GM12878 (cell line): ENCODE measurements around the gene HINT2. TPM values are rescaled to one million over a fixed set of nuclear protein-coding genes. Genes with fewer than 3 reads are reported as not detected.
A peak's percentile ranks its signal among the peaks of the same experiment; 100 is the strongest.

Experiments
- ATAC-seq: fragments of 200-7000 bp; cut with Tn5 transposase; 3 replicates; pipeline ENCODE4 v1.9.1; 2020; ENCODE audit warnings: mild to moderate bottlenecking, moderate library complexity
- BruUV-seq: library from RNA; stranded (reverse); fragments of 400-500 nt; replicated peaks from 2 replicates; lab custom pipeline; 2021; lab: Mats Ljungman, UMichigan
- CTCF ChIA-PET: fragments of 300-600 bp; sonication (Branson Sonifier 250); formaldehyde crosslinking; extraction: SDS; loops from one replicate; lab custom pipeline; 2021; ENCODE audit warnings: inconsistent platforms; lab: Yijun Ruan, JAX
- POLR2A ChIA-PET: fragments of 350-600 bp; formaldehyde crosslinking; extraction: SDS; loops from one replicate; lab custom pipeline; 2021; ENCODE audit warnings: inconsistent platforms; lab: Charles Lee
- RAD21 ChIA-PET: fragments of 300-600 bp; sonication (Branson Sonifier 250); formaldehyde crosslinking; loops from one replicate; lab custom pipeline; 2023; ENCODE audit warnings: antibody characterized with exemption; ENCODE audit not compliant: unreplicated experiment; lab: Charles Lee
- SMC1A ChIA-PET: fragments of 300-600 bp; sonication (Branson Sonifier 250); formaldehyde crosslinking; loops from one replicate; lab custom pipeline; 2023; ENCODE audit not compliant: unreplicated experiment, uncharacterized antibody; lab: Charles Lee
- DNase-seq: peaks from one replicate; pipeline ENCODE4 v3.0.0-alpha.2; 2011; ENCODE audit warnings: low read depth, low spot score
- FAIRE-seq: peaks from 3 replicates; lab custom pipeline; 2011; peaks lifted over from hg19 to GRCh38; lab: Jason Lieb, UNC
- H2AFZ ChIP-seq: 2 replicates; pipeline ENCODE4 v1.6.0; 2011; ENCODE audit warnings: low read depth, low read length, control low read depth; ENCODE audit not compliant: control insufficient read depth
- H3K27ac ChIP-seq: 2 replicates; pipeline ENCODE4 v1.5.1; 2011; ENCODE audit warnings: control low read depth; ENCODE audit not compliant: control insufficient read depth, insufficient read depth
- H3K27me3 ChIP-seq, 2 experiments: replicated peaks in 1 of 2; 2 replicates each; pipeline versions ENCODE4 v1.6.0 to v1.6.1; 2011; ENCODE audit warnings: low read length in 1 of 2; ENCODE audit not compliant: control insufficient read depth in 2 of 2, insufficient read depth in 2 of 2
- H3K36me3 ChIP-seq, 2 experiments: 2 replicates each; pipeline ENCODE4 v1.5.1; 2011; ENCODE audit warnings: low read length in 1 of 2; ENCODE audit not compliant: control insufficient read depth in 2 of 2, insufficient read depth in 2 of 2
- H3K4me1 ChIP-seq: 2 replicates; pipeline ENCODE4 v1.6.1; 2011; ENCODE audit warnings: mild to moderate bottlenecking, low read length, moderate library complexity, mixed read lengths; ENCODE audit not compliant: control insufficient read depth, insufficient read depth
- H3K4me2 ChIP-seq: 2 replicates; pipeline ENCODE4 v1.6.0; 2011; ENCODE audit warnings: control low read depth; ENCODE audit not compliant: control insufficient read depth, insufficient read depth
- H3K4me3 ChIP-seq: fragments of 200-600 bp; sonication (generic); 2 replicates; pipeline ENCODE4 v1.5.1; 2016
- H3K79me2 ChIP-seq: 2 replicates; pipeline ENCODE4 v1.6.0; 2011; ENCODE audit warnings: low read length; ENCODE audit not compliant: control insufficient read depth, insufficient read depth
- H3K9ac ChIP-seq: 2 replicates; pipeline ENCODE4 v1.8.0; 2011; ENCODE audit warnings: low read length, control low read depth, mixed read lengths; ENCODE audit not compliant: control insufficient read depth, insufficient read depth
- H3K9me3 ChIP-seq: replicated peaks from 3 replicates; pipeline ENCODE4 v1.5.1; 2011; ENCODE audit warnings: mild to moderate bottlenecking, low read length; ENCODE audit not compliant: control insufficient read depth, insufficient read depth
- H4K20me1 ChIP-seq: 2 replicates; pipeline ENCODE4 v1.6.0; 2011; ENCODE audit not compliant: control insufficient read depth, insufficient read depth
- ATF7 ChIP-seq: fragments of 450-650 bp; IDR thresholded peaks from 2 replicates; pipeline ENCODE4 v1.6.1; 2016; ENCODE audit warnings: low read depth, mild to moderate bottlenecking
- BHLHE40 ChIP-seq, 2 experiments: fragments of 450-650 bp in 1 of 2; IDR thresholded peaks; 2 replicates each; pipeline ENCODE4 v1.6.1; 2011 to 2017; ENCODE audit warnings: low read depth in 2 of 2, borderline replicate concordance in 1 of 2, improper control_type of control experiment in 1 of 2, low read length in 1 of 2, mild to moderate bottlenecking in 1 of 2
- CEBPZ ChIP-seq: fragments of 150-350 bp; IDR thresholded peaks from 2 replicates; pipeline ENCODE4 v1.6.1; 2016; ENCODE audit warnings: low read depth, low read length
- FOXM1 ChIP-seq: IDR thresholded peaks from 2 replicates; pipeline ENCODE4 v1.6.1; 2012; ENCODE audit warnings: low read depth, mild to moderate bottlenecking, inconsistent platforms, low read length, moderate library complexity
- HCFC1 ChIP-seq: fragments of 150-350 bp; IDR thresholded peaks from 2 replicates; pipeline ENCODE4 v1.6.1; 2014; ENCODE audit warnings: low read length
- KAT2A ChIP-seq: conservative IDR thresholded peaks from 2 replicates; pipeline ENCODE4 v1.6.1; 2011; ENCODE audit warnings: low read depth, low read length; ENCODE audit not compliant: control insufficient read depth
- MEF2B ChIP-seq: fragments of 450-650 bp; IDR thresholded peaks from 2 replicates; pipeline ENCODE4 v1.6.1; 2018; ENCODE audit warnings: mild to moderate bottlenecking, moderate library complexity; ENCODE audit not compliant: partially characterized antibody, poor library complexity, severe bottlenecking
- MTA3 ChIP-seq: IDR thresholded peaks from 2 replicates; pipeline ENCODE4 v1.6.1; 2012; ENCODE audit warnings: low read length, inconsistent platforms, borderline replicate concordance
- NBN ChIP-seq: fragments of 450-650 bp; IDR thresholded peaks from 2 replicates; pipeline ENCODE4 v1.6.1; 2016
- PAX8 ChIP-seq: fragments of 450-650 bp; IDR thresholded peaks from 2 replicates; pipeline ENCODE4 v1.6.1; 2017; ENCODE audit warnings: mild to moderate bottlenecking, moderate library complexity
- POU2F2 ChIP-seq: IDR thresholded peaks from 3 replicates; pipeline ENCODE4 v1.6.1; 2011; ENCODE audit warnings: low read depth, mild to moderate bottlenecking, low read length, borderline replicate concordance
- SRF ChIP-seq, 2 experiments: IDR thresholded peaks; 2 replicates each; pipeline ENCODE4 v1.6.1; 2011; ENCODE audit warnings: low read depth in 2 of 2, low read length in 2 of 2, mild to moderate bottlenecking in 1 of 2, moderate library complexity in 1 of 2
- SUPT20H ChIP-seq: IDR thresholded peaks from 2 replicates; pipeline ENCODE4 v1.6.1; 2011; ENCODE audit warnings: low read depth, mild to moderate bottlenecking, low read length, moderate library complexity, borderline replicate concordance; ENCODE audit not compliant: control insufficient read depth
- TBL1XR1 ChIP-seq: IDR thresholded peaks from 2 replicates; pipeline ENCODE4 v1.6.1; 2012; ENCODE audit warnings: low read depth, low read length, improper control_type of control experiment
- WRNIP1 ChIP-seq: IDR thresholded peaks from 2 replicates; pipeline ENCODE4 v1.6.1; 2011; ENCODE audit warnings: low read depth, low read length, improper control_type of control experiment, borderline replicate concordance
- WGBS: methylation state at CpG from one replicate; pipeline ENCODE4 v1.1.6; 2016; ENCODE audit warnings: low lambda C conversion rate; ENCODE audit not compliant: insufficient replicate concordance, insufficient coverage; ENCODE audit errors: missing lambda C conversion rate; 5-methylcytosine and 5-hydroxymethylcytosine counted together
- in situ Hi-C: fragments of 300-500 bp; cut with MboI; formaldehyde crosslinking; loops from 9 replicates; pipeline ENCODE4 v1.14.3; 2018; ENCODE audit warnings: mixed read lengths
- intact Hi-C: fragments of 100-400 bp; cut with micrococcal nuclease; formaldehyde crosslinking; loops from one replicate; pipeline ENCODE4 v1.14.2; 2022; ENCODE audit not compliant: unreplicated experiment
- polyA plus RNA-seq, 11 experiments: library from polyadenylated mRNA; depleted of rRNA in 4 of 11; unstranded in 6 of 11; stranded (reverse) in 5 of 11; fragments of >200 nt; fragmentation: Nextera tagmentation in 4 of 11; fragmentation: Illumina TruSeq in 1 of 11; extraction: Ambion mirVana in 4 of 11; extraction: Trizol in 1 of 11; gene quantifications; 1 replicate in 1 of 11; 2 replicates in 10 of 11; pipeline versions ENCODE4 v1.2.1 to v1.2.3, GENCODE V29; 2011 to 2016; ENCODE audit warnings: inconsistent platforms in 2 of 11, missing spikeins in 2 of 11, low read depth in 1 of 11
- total RNA-seq, 4 experiments: library from RNA; depleted of rRNA in 3 of 4; stranded (reverse); fragments of >200 nt in 3 of 4; fragmentation: Illumina TruSeq in 1 of 4; extraction: Trizol in 1 of 4; gene quantifications; 2 replicates each; pipeline versions ENCODE4 v1.2.1 to v1.2.3, GENCODE V29; 2013 to 2021

Gene HINT2
- total and polyA plus RNA-seq, 10 of the 15 experiments (the other 5 are each of a cell fraction or from before 2014, with no cell fraction given), result 12.1 to 144 (median 51.7) TPM

- POLR2A ChIA-PET, result interaction anchor here (1.1 to 2.5 kb wide), 9 partner anchors 11 to 164 kb away, joined by 3 to 12 read pairs (median 4); partner anchors contain the start of genes CREB3, GBA2, RGP1 and TLN1
- Histone ChIP-seq H3K4me2 (peak within 1 kb of the TSS; percentile 98), H3K4me3 (peak within 1 kb of the TSS; percentile 49; the same call in 1 of the 2 replicates), H3K9ac (peak within 1 kb of the TSS; percentile 71), H3K79me2 (peaks cover 3% of the 10 kb centered on the region), H3K27ac (peak within 1 kb of the TSS; percentile 79), H3K36me3 (peaks cover 5 to 13% of the 10 kb centered on the region in 2 experiments), H3K4me1 (peaks cover 33% of the 10 kb centered on the region), H3K9me3 (no peaks in the 10 kb centered on the region), H3K27me3 (no peaks in the 10 kb centered on the region; a peak in 1 of 4 replicates), H4K20me1 (no peaks in the 10 kb centered on the region), H2AFZ (peak within 1 kb of the TSS; percentile 99)
- in situ Hi-C loops (loop anchor here (10.0 kb wide), 1 partner anchor 707 kb away; the partner anchor contains the start of gene STOML2), intact Hi-C loops (loop anchor here (10.0 kb wide), 2 partner anchors 207 to 697 kb away; partner anchors contain the start of genes ATOSB and TESK1)
- CTCF ChIA-PET, result interaction anchor here (0.7 to 4.8 kb wide), 22 partner anchors 11 to 378 kb away, joined by 3 to 51 read pairs (median 4); partner anchors contain the start of genes CLTA, CREB3, FAM221B and TLN1
- no TSS peak for BruUV-seq
- FAIRE-seq (peak; percentile 83), ATAC-seq (peak; percentile 78), DNase-seq (peak; percentile 90)
- SMC1A ChIA-PET, result interaction anchor here (0.6 to 3.9 kb wide), 18 partner anchors 15 to 212 kb away, joined by 3 to 26 read pairs (median 4); partner anchors contain the start of genes CREB3, FAM221B, GBA2 and RGP1
- RAD21 ChIA-PET, result interaction anchor here (0.5 to 1.9 kb wide), 17 partner anchors 9 to 345 kb away, joined by 3 to 10 read pairs (median 4); partner anchors contain the start of genes CCDC107, CREB3, FAM221B and RMRP
- 1% methylated on average over 28 of the region's 28 CpGs for WGBS
- peak; percentile 90; the same call in 1 of the 2 replicates for TF ChIP-seq WRNIP1
- TF ChIP-seq HCFC1, result peak; percentile 97
- TF ChIP-seq KAT2A, result no peak
- peak; percentile 36 for TF ChIP-seq MEF2B
- peak; percentile 78; the same call in 2 of the 3 replicates for TF ChIP-seq POU2F2
- TF ChIP-seq TBL1XR1, result no peak
- TF ChIP-seq SUPT20H, result no peak
- 0 out of 2 replicates have a peak, but pooled peaks have one; percentile 53 for TF ChIP-seq PAX8
- 0 out of 2 replicates have a peak, but pooled peaks have one; percentile 34 for TF ChIP-seq ATF7
- no peak for TF ChIP-seq CEBPZ
- 0 out of 2 replicates have a peak, but pooled peaks have one; percentile 7 for TF ChIP-seq FOXM1
- TF ChIP-seq BHLHE40 (IDR thresholded peaks at IDR 0.05; ENCODE audit: borderline replicate concordance in 1 of 2, low read depth in 2 of 2, low read length in 1 of 2), result peak; percentile 23 to 56; a peak in 1 of 4 replicates
- TF ChIP-seq SRF (IDR thresholded peaks at IDR 0.05; ENCODE audit: low read depth in 2 of 2, low read length in 2 of 2), result peak in 1 of 2 experiments; percentile 90; a peak in 2 of 4 replicates
- peak; percentile 48; the same call in 1 of the 2 replicates for TF ChIP-seq MTA3
- peak; percentile 78 for TF ChIP-seq NBN
Observed at GRCh38 chr9:35812025-35812602, 2.7 kb downstream of the HINT2 start, which contains the start of gene SPAG8. Gene SPAG8 (minus strand): TSS chr9:35812262. CDS start chr9:35812147, 115 bp downstream.
